ES-I3 (cell line): Measurements from ENCODE around the gene RHBDF1.

Experiments
- H3K36me3 ChIP-seq: 2 replicates; pipeline ENCODE4 v1.6.1; 2013; ENCODE audit warnings: mild to moderate bottlenecking, low read length, control low read depth, moderate library complexity; ENCODE audit not compliant: insufficient read depth
- H3K4me1 ChIP-seq: 2 replicates; pipeline ENCODE4 v1.6.1; 2013; ENCODE audit warnings: mild to moderate bottlenecking, control low read depth, low read length; ENCODE audit not compliant: insufficient read depth
- H3K9ac ChIP-seq: 2 replicates; pipeline ENCODE4 v1.6.1; 2013; ENCODE audit warnings: low read depth, mild to moderate bottlenecking, low read length, moderate library complexity
- H3K9me3 ChIP-seq: 2 replicates; pipeline ENCODE4 v1.6.1; 2013; ENCODE audit warnings: mild to moderate bottlenecking, low read length, moderate library complexity; ENCODE audit not compliant: control insufficient read depth, insufficient read depth

Gene RHBDF1, protein sequence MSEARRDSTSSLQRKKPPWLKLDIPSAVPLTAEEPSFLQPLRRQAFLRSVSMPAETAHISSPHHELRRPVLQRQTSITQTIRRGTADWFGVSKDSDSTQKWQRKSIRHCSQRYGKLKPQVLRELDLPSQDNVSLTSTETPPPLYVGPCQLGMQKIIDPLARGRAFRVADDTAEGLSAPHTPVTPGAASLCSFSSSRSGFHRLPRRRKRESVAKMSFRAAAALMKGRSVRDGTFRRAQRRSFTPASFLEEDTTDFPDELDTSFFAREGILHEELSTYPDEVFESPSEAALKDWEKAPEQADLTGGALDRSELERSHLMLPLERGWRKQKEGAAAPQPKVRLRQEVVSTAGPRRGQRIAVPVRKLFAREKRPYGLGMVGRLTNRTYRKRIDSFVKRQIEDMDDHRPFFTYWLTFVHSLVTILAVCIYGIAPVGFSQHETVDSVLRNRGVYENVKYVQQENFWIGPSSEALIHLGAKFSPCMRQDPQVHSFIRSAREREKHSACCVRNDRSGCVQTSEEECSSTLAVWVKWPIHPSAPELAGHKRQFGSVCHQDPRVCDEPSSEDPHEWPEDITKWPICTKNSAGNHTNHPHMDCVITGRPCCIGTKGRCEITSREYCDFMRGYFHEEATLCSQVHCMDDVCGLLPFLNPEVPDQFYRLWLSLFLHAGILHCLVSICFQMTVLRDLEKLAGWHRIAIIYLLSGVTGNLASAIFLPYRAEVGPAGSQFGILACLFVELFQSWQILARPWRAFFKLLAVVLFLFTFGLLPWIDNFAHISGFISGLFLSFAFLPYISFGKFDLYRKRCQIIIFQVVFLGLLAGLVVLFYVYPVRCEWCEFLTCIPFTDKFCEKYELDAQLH

DNA sequence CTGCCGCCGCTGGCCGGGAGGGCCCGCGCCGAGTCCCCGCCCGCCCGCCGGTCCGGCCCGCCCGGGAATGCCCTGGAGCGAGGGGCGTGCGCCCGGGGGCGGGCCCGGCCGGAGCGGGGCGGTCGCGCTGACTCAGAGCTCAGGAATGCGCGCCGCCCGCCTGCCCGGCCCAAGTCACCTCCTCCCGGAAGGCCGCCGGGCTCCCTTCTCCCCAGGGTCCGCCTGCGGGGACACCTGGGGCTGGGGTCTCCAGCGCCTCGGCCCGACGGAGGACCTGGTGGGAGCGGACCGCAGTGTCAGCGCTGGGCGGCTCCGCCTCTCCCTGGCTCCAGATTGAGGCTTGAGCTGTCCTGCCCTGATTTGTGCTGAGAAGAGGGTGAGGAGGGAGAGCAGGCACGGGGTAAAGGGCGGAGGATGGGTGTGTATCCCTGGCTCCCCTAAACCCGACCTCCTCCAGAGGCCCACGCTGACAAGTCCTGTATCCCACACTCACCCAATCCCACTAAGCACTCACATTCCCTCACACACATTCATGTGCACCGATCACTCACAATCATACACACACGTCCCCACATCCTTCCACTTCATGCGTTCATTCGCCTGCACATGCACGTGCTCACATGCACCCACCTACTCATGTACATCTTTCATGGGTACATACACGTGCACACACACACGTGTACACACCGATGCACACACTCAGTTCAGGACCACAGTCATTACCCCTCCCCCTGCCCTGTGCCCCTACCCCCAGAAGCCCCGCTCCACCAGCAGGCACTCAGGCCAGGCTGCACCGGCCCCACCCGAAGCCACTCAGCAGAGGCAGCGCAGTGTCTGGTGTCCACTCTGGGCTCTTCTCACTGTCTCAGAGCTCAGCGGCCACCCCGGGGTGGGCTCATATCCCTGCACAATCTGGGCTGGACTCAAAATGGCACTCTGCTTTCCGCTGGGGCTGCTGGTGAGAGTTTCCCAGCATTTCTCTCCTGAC, at the start of gene RHBDF1:
Gene RHBDF1, minus strand, starts transcription at position 71 of the 988 bp plus-strand sequence. CDS start 7,616 bp downstream, outside the sequence.
- Histone ChIP-seq H3K9me3 (no peaks in the 10 kb centered on the region), H3K4me1 (peaks cover 58% of the 10 kb centered on the region), H3K36me3 (no peaks in the 10 kb centered on the region), H3K9ac (peak within 1 kb of the TSS; percentile 74)

DNA sequence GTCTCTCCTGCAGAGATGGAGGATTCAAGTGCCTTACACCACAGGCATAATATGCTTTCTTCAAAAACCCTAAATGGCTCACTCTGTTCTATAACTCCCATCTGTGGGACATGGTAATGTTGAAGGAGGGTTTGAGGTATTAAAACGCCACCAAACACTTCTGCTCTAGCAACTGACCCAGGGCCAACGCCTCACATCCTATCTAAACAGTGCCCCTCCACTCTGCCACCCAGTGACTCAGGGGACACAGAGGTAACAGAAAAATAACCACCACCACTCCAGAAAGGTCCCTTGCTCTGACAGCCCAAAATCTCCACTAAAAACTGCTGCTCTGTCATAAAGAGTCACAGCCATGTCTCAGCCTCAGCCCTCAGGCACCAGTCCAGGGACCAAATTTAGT, 48.3 kb upstream of the RHBDF1 start:
- Histone ChIP-seq H3K36me3 (no peaks in the 10 kb centered on the region), H3K9me3 (no peaks in the 10 kb centered on the region), H3K9ac (no peak overlapping the region), H3K4me1 (no peaks in the 10 kb centered on the region)

DNA sequence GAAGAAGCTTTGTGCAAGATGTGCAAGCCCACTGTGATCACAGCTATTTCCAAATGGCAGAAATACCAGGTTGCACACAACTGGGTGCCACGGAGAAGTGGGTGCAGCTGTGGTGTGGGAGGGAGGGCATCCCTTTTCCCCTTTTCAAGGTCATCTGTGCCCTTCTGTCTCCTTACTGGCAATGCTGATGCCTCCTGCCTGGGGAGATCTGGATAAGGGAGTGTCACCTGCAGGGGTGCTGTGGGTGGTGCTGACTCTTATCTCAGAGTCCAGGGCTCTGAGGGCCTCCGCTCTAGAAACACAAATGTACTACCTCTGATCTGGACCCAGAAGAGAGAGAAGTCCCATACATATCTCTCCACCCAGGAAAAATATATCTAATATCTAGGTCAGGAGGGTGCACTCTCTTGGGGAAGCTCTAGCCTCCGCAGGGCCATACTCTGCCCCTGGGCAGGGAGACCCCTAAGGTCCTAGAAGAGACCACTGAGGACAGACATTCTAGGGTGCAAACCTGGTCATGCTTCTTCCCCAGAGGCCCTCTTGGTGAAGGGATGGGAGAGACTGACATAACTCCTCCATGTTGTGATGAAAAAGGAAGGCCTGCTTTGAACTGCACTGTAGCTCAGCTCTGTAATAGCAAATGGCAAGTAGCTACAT, 47.5 kb upstream of the RHBDF1 start:
- no peak overlapping the region for H3K9ac ChIP-seq

DNA sequence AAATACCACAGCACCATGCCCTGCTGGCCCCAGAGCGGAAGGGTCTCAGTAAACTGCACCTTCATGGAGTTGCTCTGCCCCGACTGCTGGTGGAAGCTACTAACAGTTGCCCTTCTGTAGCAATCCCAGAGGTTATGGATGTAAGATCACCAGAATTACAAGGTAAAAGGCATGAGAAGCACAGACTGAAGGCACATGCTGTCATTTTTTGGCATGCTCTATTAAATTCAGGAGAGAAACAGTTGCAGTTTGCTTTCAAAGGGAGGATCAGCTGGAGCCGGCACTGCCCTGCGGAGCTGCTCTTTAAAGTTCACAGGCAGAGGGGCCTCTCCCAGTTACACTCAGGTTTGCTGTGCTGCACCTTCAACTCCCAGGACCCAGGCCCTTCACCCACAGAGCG, 46.9 kb upstream of the RHBDF1 start:
- no peaks in the 10 kb centered on the region for H3K36me3 ChIP-seq

More for the DNA sequence above, 47.5 kb upstream of the RHBDF1 start:
- no peaks in the 10 kb centered on the region for H3K4me1 ChIP-seq
- H3K9me3 ChIP-seq: no peaks in the 10 kb centered on the region
- no peaks in the 10 kb centered on the region for H3K36me3 ChIP-seq

DNA sequence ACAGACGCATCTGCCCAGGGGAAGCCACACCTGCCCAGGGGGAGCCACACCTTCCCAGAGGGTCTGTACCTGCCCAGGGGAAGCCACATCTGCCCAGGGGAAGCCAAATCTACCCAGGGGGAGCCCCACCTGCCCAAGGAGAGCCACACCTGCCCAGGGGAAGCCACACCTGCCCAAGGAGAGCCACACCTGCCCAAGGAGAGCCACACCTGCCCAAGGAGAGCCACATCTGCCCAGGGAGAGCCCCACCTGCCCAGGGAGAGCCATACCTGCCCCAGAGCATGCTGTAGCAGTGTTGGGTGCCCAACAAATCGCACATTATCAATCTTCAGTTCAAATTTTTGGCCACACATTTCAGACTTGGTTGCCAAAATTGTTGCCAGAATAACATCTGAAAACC, 46.4 kb upstream of the RHBDF1 start:
- Histone ChIP-seq H3K9ac (no peak overlapping the region), H3K4me1 (0 out of 2 replicates have a peak, but pooled peaks cover 2% of the 10 kb centered on the region), H3K9me3 (no peaks in the 10 kb centered on the region), H3K36me3 (no peaks in the 10 kb centered on the region)

More for the DNA sequence above, 46.9 kb upstream of the RHBDF1 start:
- no peak overlapping the region for H3K9ac ChIP-seq
- H3K4me1 ChIP-seq: no peaks in the 10 kb centered on the region
- H3K9me3 ChIP-seq: no peaks in the 10 kb centered on the region

DNA sequence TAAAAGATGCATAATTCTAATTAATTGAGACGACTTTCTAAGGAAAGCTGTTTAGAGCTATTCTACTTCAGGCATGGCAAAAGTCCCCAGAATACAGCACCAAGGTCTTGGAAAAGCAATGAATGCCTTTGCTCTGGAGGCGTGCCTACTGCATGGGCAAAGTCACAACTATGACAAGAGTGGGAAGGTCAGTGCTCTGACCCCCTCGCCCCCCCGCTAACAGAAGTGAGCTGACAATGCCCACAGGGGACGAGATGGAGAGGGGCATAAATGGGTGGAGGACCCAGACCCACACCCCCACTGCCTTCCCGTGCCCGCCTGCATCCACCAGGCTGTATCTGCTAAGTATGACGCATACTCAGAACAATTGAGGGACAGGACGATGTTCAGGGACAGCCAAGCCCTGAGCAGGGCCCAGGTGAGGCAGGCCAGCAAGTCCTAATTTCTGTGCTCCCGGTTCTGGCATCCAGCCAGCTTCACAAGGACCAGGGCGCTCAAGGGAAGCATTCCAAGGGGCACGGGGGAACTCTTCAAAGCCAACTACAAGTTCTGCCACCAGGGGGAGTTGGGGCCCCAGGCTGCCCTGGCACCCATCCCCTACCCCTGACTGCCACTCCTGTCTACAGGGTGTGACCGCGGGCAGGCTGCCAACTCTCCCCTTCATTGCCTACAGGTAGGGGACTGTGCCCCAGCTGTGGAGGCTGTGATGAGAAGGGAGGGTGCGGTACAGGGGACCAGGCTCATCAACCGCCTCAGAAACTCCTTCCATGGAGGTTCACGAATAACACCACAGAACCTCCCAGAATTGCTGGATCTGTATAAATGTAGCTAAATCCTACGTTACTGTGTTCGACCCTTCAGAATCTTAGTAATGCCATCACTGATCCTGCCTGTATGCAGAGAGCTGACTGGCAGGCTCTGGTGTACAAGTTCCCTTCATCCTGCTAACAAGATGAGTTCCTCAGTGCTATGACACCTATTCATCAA, 45.2 kb upstream of the RHBDF1 start:
- no peaks in the 10 kb centered on the region for H3K9me3 ChIP-seq
- no peak overlapping the region for H3K9ac ChIP-seq
- peaks cover 14% of the 10 kb centered on the region for H3K4me1 ChIP-seq
- no peaks in the 10 kb centered on the region for H3K36me3 ChIP-seq

DNA sequence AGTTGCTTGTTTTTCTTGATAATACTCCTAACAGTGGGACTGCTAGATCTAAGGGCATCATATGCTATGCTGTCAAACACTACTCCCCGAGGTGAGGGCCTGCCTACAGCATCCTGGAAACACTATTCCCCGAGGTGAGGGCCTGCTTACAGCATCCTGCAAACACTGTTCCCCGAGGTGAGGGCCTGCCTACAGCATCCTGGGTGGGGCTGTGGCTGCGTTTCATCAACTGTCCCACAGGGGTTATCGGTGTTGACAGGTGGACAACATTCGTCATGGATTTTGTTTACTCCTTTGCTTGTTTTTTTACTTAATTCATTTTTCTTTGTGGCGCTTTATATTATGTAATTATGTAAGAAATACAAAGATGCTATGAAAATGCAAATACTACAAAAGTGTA, 43.6 kb upstream of the RHBDF1 start:
- H3K36me3 ChIP-seq: no peaks in the 10 kb centered on the region
- H3K9me3 ChIP-seq: no peaks in the 10 kb centered on the region
- peaks cover 14% of the 10 kb centered on the region for H3K4me1 ChIP-seq
- H3K9ac ChIP-seq: no peak overlapping the region

DNA sequence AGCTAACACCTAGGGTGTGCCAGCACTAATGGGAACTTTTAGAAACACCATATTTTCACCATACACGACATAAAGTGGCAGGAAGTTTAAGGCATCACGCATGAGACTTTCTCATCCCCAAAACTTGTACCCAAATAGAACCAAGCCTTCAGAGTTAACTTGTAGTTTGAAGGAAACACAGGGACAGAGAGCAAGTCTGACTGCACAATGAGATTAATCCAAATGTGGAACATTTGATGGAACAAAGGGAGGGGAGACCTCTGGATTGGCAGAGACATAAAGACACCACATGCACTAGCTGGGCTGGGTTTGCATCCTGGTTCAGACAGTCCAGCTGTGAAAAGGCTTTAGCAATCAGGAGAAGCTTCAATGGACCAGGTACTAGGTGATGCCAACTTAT, 41.9 kb upstream of the RHBDF1 start:
- Histone ChIP-seq H3K36me3 (0 out of 2 replicates have a peak, but pooled peaks cover 2% of the 10 kb centered on the region), H3K9ac (no peak overlapping the region), H3K9me3 (no peaks in the 10 kb centered on the region), H3K4me1 (peaks cover 14% of the 10 kb centered on the region)

DNA sequence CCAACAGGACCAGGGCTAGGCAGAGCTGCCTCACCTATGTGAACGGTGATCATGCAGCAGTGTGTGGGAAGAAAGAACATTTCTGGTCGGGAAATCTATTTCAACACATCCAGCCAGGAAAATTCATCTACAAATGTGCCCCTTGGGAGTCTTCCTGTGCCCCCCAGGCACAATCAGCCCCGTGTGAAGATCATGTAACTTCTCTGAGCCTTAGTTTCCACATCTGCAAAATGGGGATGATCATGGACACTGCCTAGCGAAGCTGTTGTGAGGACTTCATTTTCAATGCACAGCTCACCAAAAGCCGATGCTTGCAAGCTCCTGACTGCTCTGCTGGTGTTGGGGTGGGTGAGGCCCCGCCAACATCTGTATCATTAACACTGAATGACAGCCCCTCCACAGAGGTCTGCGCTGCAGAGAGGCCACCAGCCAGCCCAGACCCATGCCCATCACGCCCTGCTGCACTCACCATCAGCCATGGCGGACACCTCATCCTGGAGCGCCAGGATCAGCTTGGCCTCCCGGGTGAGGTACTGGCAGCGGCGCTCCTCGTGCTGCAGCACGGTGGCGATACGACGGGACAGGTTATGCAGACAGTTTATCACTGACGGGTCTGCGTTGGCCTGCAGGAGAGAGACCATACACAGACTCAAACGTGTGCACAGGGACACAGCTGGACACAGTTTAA, 39.9 kb upstream of the RHBDF1 start:
- H3K9ac ChIP-seq: no peak overlapping the region
- H3K36me3 ChIP-seq: 0 out of 2 replicates have a peak, but pooled peaks cover 2% of the 10 kb centered on the region
- H3K9me3 ChIP-seq: no peaks in the 10 kb centered on the region
- peaks cover 14% of the 10 kb centered on the region for H3K4me1 ChIP-seq

DNA sequence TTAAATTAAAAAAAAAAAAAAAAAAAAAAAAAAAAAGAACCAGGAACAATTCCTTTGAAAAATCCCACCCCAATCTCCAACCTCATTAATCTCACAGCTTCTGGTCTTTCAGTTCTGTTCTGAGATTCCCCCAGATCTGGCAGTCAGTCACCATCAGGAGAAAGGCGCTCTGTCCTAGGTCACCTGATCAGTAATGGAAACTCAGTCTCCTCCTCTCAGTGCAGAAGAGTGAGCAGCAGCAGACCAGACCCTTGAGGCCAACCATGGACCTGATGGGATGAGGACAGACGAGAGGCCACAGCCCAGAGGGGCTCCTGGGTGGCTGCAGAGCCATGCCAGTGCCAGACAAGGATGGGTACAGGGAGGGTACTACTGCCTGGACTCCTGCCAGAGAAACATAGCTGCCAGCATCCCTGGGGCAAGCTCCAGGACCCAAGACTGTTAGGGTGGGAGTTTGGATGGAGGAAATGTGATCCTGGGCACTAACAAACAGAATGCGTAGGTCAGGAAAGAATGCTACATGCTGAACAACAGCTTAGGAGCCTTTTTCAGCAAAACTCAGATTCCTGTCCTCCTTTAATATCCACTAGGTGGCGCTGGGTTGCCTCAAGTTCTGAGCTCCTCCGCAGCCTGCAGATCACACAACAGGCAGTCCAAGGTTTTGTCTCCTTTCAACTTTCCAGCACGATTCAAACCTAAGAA, 34.3 kb upstream of the RHBDF1 start:
- no peaks in the 10 kb centered on the region; the same call in 1 of the 2 replicates for H3K4me1 ChIP-seq
- no peaks in the 10 kb centered on the region for H3K9me3 ChIP-seq
- H3K36me3 ChIP-seq: 0 out of 2 replicates have a peak, but pooled peaks cover 2% of the 10 kb centered on the region
- no peak overlapping the region for H3K9ac ChIP-seq

DNA sequence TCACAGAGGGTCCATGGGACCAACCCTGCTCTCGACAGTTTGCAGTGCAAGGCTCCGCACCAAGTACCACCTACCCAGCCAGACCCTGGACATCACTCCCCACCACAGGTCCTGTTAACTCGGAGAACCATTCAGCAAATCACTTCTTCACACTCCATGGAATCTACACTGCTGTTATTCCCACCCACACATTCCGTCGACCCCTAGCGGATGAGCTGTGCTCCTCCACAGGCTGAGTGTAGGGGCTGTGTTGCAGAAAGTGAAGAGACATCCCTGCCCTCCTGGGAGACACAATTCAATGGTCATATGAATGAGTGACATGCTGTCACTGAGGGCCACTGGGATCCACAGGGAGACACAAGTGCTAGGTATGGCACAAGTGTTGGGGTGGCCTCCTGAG, 33.1 kb upstream of the RHBDF1 start:
- Histone ChIP-seq H3K9ac (no peak overlapping the region), H3K36me3 (0 out of 2 replicates have a peak, but pooled peaks cover 2% of the 10 kb centered on the region), H3K9me3 (no peaks in the 10 kb centered on the region), H3K4me1 (no peaks in the 10 kb centered on the region; the same call in 1 of the 2 replicates)

DNA sequence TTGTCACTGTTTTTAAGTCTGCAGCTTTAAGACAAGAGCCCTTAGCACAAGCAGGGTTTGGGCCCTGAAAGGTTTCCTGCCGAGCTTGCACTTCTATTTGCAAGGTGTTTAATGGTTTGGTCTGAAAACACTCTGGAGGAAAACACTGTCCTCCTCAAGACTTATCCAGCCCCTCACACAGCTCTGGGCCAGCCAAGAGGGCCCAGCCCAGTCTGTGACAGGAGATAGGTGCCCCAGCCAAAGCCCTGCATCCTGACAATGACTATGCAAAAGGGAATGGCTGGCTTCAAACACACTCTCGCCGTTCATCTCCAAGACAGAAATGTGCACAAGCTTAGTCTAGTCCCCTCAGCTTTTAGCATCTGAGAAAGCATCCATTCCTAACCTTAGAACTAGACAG, 32.5 kb upstream of the RHBDF1 start:
- Histone ChIP-seq H3K36me3 (no peaks in the 10 kb centered on the region), H3K4me1 (no peaks in the 10 kb centered on the region; the same call in 1 of the 2 replicates), H3K9me3 (no peaks in the 10 kb centered on the region), H3K9ac (no peak overlapping the region)
